OCI-LY3 (cell line): ENCODE data around the gene STAT6.

Experiments
- CTCF ChIP-seq: fragments of 200-600, 300-600 bp; sonication (generic); IDR thresholded peaks from 2 replicates; pipeline ENCODE4 v1.5.1; 2014; ENCODE audit warnings: antibody characterized with exemption, low read length, low read depth
- EZH2phosphoT487 ChIP-seq: fragments of 200-600 bp; shearing (Covaris generic); IDR thresholded peaks from 2 replicates; pipeline ENCODE4 v1.6.1; 2018; ENCODE audit warnings: antibody characterized with exemption, mixed run types, low read depth

- TF ChIP-seq CTCF = no peak
- no peak for TF ChIP-seq EZH2phosphoT487
Measured at GRCh38 chr12:57119294-57120085, 8.3 kb upstream of the STAT6 start.
